HG03025 (cell line): ENCODE results near the gene KRT9.
"Not testable (repeated sequence)": the region's sequence is repeated elsewhere in the genome, so short reads cannot be mapped to it uniquely, and the experiment has no call there.

Experiments used
- ATAC-seq: cut with Tn5 transposase; IDR thresholded peaks from one replicate; pipeline ENCODE4 v1.9.1; 2021; ENCODE audit warnings: mild to moderate bottlenecking, moderate library complexity; ENCODE audit not compliant: unreplicated experiment, low FRiP score

KRT9 gene

GRCh38 chr17:41571561-41572434 is at the start of gene KRT9:
Gene KRT9 (minus strand): TSS chr17:41572059. CDS start chr17:41571992, 67 bp downstream.
- no peak for ATAC-seq

GRCh38 chr17:41621435-41621817 is 49.6 kb upstream of the KRT9 start:
- ATAC-seq = not testable (repeated sequence)

- ATAC-seq = no peak
These were observed 49.0 kb upstream of the KRT9 start for GRCh38 chr17:41620583-41621434.

GRCh38 chr17:41619927-41620582 is 48.2 kb upstream of the KRT9 start:
- ATAC-seq = not testable (repeated sequence)

GRCh38 chr17:41619036-41619926 is 47.4 kb upstream of the KRT9 start:
- no peak for ATAC-seq

GRCh38 chr17:41618341-41619035 is 46.6 kb upstream of the KRT9 start:
- ATAC-seq = no peak

GRCh38 chr17:41617698-41618097 is 45.8 kb upstream of the KRT9 start:
- no peak for ATAC-seq

- no peak for ATAC-seq
These were observed 45.3 kb upstream of the KRT9 start for GRCh38 chr17:41617136-41617535.

GRCh38 chr17:41616486-41616885 is 44.6 kb upstream of the KRT9 start:
- not testable (repeated sequence) for ATAC-seq

GRCh38 chr17:41615454-41615853 is 43.6 kb upstream of the KRT9 start:
- ATAC-seq = no peak

GRCh38 chr17:41614767-41615166 is 42.9 kb upstream of the KRT9 start:
- not testable (repeated sequence) for ATAC-seq

GRCh38 chr17:41614098-41614497 is 42.2 kb upstream of the KRT9 start:
- no peak for ATAC-seq

GRCh38 chr17:41613277-41614082 is 41.6 kb upstream of the KRT9 start:
- no peak for ATAC-seq

- ATAC-seq = not testable (repeated sequence)
These were observed 40.7 kb upstream of the KRT9 start, which contains the start of gene KRT16 for GRCh38 chr17:41612376-41613160. Gene KRT16 (minus strand): TSS chr17:41612767. CDS start chr17:41612688, 79 bp downstream.

GRCh38 chr17:41610965-41611640 is 39.2 kb upstream of the KRT9 start:
- no peak for ATAC-seq

- not testable (repeated sequence) for ATAC-seq
These were observed 38.2 kb upstream of the KRT9 start for GRCh38 chr17:41610061-41610517.

- ATAC-seq = not testable (repeated sequence)
These were observed 35.1 kb upstream of the KRT9 start for GRCh38 chr17:41606930-41607329.
